ENCODE results near the gene SERPINE1.
"Not testable (repeated sequence)": the region's sequence is repeated elsewhere in the genome, so short reads cannot be mapped to it uniquely, and the experiment has no call there.

The SERPINE1 gene

DNA sequence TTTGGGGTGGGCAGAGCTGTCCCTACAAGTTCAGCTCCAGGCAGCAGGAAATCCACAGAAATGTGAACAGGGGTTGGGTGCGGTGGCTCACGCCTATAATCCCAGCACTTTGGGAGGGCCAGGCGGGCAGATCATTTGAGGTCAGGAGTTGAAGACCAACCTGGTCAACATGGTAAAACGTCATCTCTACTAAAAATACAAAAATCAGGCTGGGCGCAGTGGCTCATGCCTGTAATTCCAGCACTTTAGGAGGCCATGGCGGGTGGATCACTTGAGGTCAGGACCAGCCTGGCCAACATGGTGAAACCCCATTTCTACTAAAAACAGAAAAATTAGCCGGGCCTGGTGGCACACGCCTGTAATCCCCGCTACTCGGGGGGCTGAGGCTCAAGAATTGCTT is 23.2 kb upstream of the SERPINE1 start:
- not testable (repeated sequence) for DNase-seq

DNA sequence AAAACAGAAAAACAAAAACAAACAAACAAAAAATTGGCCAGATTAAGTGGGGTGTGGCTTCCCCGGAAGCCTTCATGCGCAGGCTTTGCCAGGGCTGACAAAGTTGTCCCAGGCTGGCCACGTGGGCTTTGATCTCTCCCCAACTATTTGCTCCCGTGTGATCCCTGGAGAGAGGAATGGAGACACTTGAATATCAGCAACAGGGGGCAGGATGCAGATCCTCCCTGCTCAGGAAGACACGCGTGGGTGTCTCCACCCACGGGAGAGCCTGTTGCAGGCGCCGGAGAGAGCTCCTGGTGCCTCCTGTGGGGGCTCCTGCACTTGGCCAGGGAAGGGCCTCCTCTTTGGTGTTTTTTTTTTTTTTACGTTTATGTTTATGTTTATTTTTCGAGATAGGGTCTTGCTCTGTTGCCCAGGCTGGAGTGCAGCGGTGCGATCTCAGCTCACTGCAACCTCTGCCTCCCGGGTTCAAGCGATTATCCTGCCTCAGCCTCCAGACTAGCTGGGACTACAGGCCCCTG is 22.7 kb upstream of the SERPINE1 start:
- DNase-seq = no peak

DNA sequence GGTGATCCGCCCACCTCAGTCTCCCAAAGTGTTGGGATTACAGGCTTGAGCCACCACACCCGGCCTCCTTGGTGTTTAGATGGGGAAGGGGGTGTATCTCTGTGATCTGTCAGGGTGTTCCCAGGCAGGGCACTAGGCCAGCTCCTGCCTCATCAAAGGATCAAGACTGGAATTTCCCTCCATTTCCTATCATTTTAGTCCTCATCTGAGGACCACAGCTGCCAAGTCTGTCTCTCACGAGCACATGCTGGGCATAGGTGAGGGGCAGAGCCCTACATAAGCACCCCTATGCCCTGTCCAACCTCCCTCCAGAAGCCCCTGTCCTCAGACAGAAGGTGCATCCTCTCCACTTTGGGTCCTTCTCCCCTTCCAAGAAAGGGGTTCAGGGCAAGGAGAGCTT is 22.1 kb upstream of the SERPINE1 start:
- no peak for DNase-seq

DNA sequence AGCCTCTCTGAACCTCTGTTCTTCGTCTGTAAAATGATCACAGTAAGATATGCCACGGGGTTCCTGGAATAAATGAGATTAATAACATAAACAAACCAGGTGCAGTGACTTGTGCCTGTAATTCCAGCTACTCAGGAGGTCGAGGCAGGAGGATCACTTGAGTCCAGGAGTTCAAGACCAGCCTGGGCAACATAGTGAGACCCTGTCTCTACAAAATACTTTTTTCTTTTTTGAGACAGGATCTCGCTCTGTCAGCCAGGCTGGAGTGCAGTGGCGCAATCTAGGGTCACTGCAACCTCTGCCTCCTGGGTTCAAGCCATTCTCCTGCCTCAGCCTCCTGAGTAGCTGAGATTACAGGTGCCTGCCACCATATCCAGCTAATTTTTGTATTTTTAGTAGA is 21.7 kb upstream of the SERPINE1 start:
- DNase-seq = not testable (repeated sequence)

- no peak for DNase-seq
Observed at GRCh38 chr7:101106386-101106785, 20.5 kb upstream of the SERPINE1 start.

GRCh38 chr7:101108330-101108857 is 18.5 kb upstream of the SERPINE1 start:
- no peak for DNase-seq

- DNase-seq = no peak
Observed at GRCh38 chr7:101108961-101109360, 17.9 kb upstream of the SERPINE1 start.

DNA sequence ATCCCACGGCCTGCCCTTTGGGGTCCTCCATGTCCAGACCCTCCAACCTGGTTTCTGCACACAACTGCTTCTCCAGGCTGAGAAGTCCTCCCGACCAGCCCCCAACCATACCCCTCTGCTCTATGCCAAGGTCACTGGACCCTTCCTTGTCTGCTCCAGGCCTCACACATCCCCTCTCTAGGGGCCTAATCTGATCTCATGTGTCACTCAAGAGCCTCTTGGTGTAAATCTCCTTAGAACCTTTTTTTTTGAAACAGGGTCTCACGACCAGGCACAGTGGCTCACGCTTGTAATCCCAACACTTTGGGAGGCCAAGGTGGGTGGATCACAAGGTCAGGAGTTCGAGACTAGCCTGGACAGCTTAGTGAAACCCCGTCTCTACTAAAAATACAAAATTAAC is 17.5 kb upstream of the SERPINE1 start:
- no peak for DNase-seq

GRCh38 chr7:101111261-101111660 is 15.6 kb upstream of the SERPINE1 start:
- no peak for DNase-seq

- no peak for DNase-seq
Observed at GRCh38 chr7:101112233-101112632, 14.7 kb upstream of the SERPINE1 start.

GRCh38 chr7:101113140-101113539 is 13.8 kb upstream of the SERPINE1 start:
- DNase-seq = not testable (repeated sequence)

- no peak for DNase-seq
Observed at GRCh38 chr7:101113836-101114235, 13.1 kb upstream of the SERPINE1 start.

DNA sequence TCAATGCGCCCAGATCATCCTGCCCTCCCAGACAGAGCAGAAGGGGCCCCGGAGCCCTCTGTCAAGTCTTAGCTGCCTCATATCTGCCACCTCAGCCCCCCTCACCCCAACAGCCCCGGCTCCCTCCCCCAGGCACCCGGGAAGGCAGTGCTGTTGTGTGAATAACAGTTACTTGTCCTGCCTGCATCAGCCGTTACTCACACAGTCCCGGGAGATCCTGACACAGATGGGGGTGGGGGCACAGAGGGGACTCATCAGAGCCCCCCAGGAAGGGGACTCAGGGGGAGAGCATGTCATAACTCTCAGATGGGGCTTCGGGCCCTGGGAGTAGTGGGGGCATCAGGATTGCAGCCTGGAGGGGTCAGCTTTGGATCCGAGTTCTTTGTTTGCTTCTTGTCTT is 12.4 kb upstream of the SERPINE1 start:
- DNase-seq = no peak

DNA sequence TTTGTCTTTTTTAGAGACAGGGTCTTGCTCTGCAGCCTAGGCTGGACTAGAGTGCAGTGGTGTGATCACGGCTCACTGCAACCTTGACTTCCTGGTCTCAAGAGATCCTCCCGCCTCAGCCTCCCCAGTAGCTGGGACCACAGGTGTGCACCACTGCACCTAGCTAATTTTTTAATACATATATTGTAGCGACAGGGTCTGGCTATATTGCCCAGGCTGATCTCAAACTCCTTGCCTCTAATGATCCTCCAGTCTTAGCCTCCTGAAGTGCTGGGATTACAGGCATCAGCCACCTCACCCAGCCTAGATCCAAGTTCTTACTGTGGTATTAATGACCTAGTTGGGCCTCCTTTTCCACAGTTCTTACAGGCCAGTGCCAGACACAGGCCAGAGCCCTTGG is 11.7 kb upstream of the SERPINE1 start:
- no peak for DNase-seq

DNA sequence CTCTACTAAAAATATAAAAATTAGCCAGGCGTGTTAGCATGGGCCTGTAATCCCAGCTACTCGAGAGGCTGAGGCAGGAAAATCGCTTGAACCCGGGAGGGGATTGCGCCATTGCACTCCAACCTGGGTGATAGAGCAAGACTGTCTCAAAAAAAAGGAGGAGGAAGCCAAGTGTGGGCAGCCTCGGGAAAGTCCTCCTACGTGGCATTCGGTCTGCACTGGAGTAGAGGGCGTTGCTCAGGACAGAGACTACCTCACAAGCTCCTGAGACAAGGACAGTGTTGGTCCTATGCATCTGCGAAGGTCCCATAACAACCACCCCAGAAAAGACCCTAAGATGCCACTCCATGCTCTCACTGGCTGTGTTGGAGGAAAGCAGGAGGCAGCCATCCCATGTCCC is 10.0 kb upstream of the SERPINE1 start:
- DNase-seq = no peak

GRCh38 chr7:101118856-101119255 is 8.0 kb upstream of the SERPINE1 start:
- DNase-seq = no peak

DNA sequence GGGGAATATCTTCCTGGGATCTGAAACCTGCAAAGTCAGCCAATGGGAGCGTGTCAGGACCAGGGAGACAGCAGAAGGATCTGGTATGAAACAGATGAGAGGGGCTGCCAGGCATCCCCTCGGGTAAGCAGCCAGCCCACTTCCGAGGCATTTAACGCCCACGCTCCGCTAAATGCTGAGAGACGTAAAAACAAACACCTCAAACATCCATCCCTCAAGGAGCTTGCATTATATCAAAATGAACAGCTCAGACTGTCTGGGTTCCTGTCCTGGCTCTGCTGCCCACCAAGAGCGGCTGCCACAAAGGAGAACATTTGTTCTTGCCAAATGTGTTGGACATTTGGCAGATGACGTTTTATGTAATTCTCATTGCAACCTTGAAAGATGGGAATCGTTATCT is 7.0 kb upstream of the SERPINE1 start:
- DNase-seq = no peak

DNA sequence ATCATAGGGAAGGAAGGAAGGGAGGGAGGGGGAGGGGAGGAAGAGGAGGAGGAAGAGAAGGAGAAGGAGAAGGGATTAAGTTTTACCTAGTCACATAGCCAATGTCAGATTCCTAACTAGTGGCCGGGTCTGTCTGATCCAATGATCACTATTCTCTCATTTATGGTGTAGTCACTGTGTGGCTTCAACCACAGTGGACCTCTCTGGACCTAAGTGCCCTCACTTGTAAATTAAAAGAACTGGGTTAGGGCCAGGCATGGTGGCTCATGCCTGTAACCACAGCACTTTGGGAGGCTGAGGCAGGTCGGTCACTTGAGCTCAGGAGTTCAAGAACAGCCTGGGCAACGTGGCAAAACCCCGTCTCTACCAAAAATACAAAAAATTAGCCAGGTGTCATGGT is 6.6 kb upstream of the SERPINE1 start:
- no peak for DNase-seq

DNA sequence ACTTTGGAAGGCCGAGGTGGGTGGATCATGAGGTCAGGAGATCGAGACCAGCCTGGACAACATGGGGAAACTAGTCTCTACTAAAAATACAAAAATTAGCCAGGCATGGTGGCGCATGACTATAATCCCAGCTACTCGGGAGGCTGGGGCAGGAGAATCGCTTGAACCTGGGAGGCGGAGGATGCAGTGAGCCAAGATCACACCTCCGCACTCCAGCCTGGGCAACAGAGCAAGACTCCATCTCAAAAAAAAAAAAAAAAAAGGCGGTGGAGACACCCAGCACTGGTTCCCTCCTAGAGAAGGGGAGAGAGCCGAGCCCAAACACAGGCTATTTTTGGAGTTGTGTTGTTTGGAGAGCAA is 5.3 kb upstream of the SERPINE1 start:
- not testable (repeated sequence) for DNase-seq

- DNase-seq = no peak
Observed at GRCh38 chr7:101121991-101122932, 4.6 kb upstream of the SERPINE1 start.

- DNase-seq = no peak
Observed at GRCh38 chr7:101122933-101123702, 3.8 kb upstream of the SERPINE1 start.

DNA sequence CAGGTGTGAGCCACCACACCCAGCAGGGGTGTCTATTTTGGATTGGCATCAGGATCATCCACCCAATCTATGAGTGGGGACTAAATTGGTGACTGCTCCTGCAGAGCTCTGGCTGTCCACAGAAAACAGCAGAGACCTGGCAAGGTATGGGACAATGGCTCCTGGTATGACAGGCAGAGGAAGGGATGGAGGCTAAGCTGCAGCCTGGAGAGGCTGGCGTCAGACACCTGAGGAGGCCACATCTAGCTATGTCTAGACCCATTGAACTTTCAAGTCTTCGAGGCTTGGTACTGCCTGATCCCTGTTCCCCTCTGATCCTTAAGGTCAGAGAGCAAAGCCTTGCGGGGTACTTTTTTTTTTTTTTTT is 3.2 kb upstream of the SERPINE1 start:
- no peak for DNase-seq

GRCh38 chr7:101124376-101125056 is 2.4 kb upstream of the SERPINE1 start:
- no peak for DNase-seq
